Osteoblast (primary cell): ENCODE data around the gene SLC9A7. TPM values are rescaled to one million over a fixed set of nuclear protein-coding genes. Genes with fewer than 3 reads are reported as not detected.

Experiments used
- DNase-seq: peaks from one replicate; pipeline ENCODE4 v3.0.0; 2011; ENCODE audit warnings: low spot score, mixed read lengths; ENCODE audit not compliant: insufficient read length; ENCODE audit errors: missing footprints
- H2AFZ ChIP-seq: 2 replicates; pipeline ENCODE4 v1.6.0; 2011; ENCODE audit warnings: mild to moderate bottlenecking, low read length
- H3K27ac ChIP-seq: 2 replicates; pipeline ENCODE4 v1.5.1; 2011; ENCODE audit warnings: mild to moderate bottlenecking, low read depth, low read length, moderate library complexity
- H3K27me3 ChIP-seq: 2 replicates; pipeline ENCODE4 v1.6.0; 2012; ENCODE audit warnings: mild to moderate bottlenecking, control low read depth, inconsistent platforms, low read length, moderate library complexity; ENCODE audit not compliant: insufficient read depth
- H3K36me3 ChIP-seq: 2 replicates; pipeline ENCODE4 v1.5.1; 2011; ENCODE audit warnings: mild to moderate bottlenecking, low read length, control low read depth, moderate library complexity; ENCODE audit not compliant: insufficient read depth
- H3K4me1 ChIP-seq: 2 replicates; pipeline ENCODE4 v1.5.1; 2011; ENCODE audit warnings: mild to moderate bottlenecking, low read length, control low read depth, moderate library complexity; ENCODE audit not compliant: insufficient read depth
- H3K4me2 ChIP-seq: 2 replicates; pipeline ENCODE4 v1.6.0; 2011; ENCODE audit warnings: mild to moderate bottlenecking, low read length; ENCODE audit not compliant: insufficient read depth
- H3K4me3 ChIP-seq: fragments of 200-600 bp; sonication (generic); 3 replicates; pipeline ENCODE4 v1.5.1; 2012; ENCODE audit warnings: mild to moderate bottlenecking, low read length, inconsistent platforms; ENCODE audit not compliant: insufficient read depth
- H3K79me2 ChIP-seq: 2 replicates; pipeline ENCODE4 v1.6.0; 2012; ENCODE audit warnings: mild to moderate bottlenecking, low read length, control low read depth, inconsistent platforms; ENCODE audit not compliant: insufficient read depth
- H3K9me3 ChIP-seq: 2 replicates; pipeline ENCODE4 v1.5.1; 2011; ENCODE audit warnings: low read depth, low read length, control low read depth
- H4K20me1 ChIP-seq: 2 replicates; pipeline ENCODE4 v1.6.0; 2012; ENCODE audit warnings: mild to moderate bottlenecking, low read length, control low read depth; ENCODE audit not compliant: insufficient read depth
- CTCF ChIP-seq: IDR thresholded peaks from 2 replicates; pipeline ENCODE4 v1.5.1; 2011; ENCODE audit warnings: mild to moderate bottlenecking, low read depth, low read length, moderate library complexity; ENCODE audit errors: extremely low read depth
- total RNA-seq: library from RNA; depleted of rRNA; stranded (reverse); fragments of >200 nt; gene quantifications from 2 replicates; pipeline ENCODE4 v1.2.3, GENCODE V29; 2012

SLC9A7 gene
- total RNA-seq, 1 donor: 42.0 TPM

- Histone ChIP-seq H3K27me3 (peaks cover 5% of the 10 kb centered on the region), H3K79me2 (no peaks in the 10 kb centered on the region), H3K9me3 (no peaks in the 10 kb centered on the region), H3K4me2 (no peak overlapping the region), H3K27ac (no peak overlapping the region), H3K36me3 (no peaks in the 10 kb centered on the region), H3K4me1 (peaks cover 7% of the 10 kb centered on the region), H4K20me1 (no peaks in the 10 kb centered on the region), H2AFZ (no peak overlapping the region), H3K4me3 (no peak overlapping the region)
- TF ChIP-seq CTCF: no peak
- DNase-seq: no peak
Measured at GRCh38 chrX:46782034-46782433, 23.1 kb upstream of the SLC9A7 start.

GRCh38 chrX:46777971-46778810 is 19.3 kb upstream of the SLC9A7 start:
- DNase-seq: no peak
- Histone ChIP-seq H2AFZ (peak overlapping the region; percentile 11), H3K4me3 (peak overlapping the region; percentile 39), H3K36me3 (no peaks in the 10 kb centered on the region), H4K20me1 (no peaks in the 10 kb centered on the region), H3K4me1 (peaks cover 7% of the 10 kb centered on the region), H3K27ac (peak overlapping the region; percentile 52), H3K9me3 (no peaks in the 10 kb centered on the region), H3K4me2 (peak overlapping the region; percentile 54), H3K27me3 (no peaks in the 10 kb centered on the region), H3K79me2 (no peaks in the 10 kb centered on the region)
- no peak for TF ChIP-seq CTCF

GRCh38 chrX:46770817-46771163 is 11.9 kb upstream of the SLC9A7 start:
- no peaks in the 10 kb centered on the region for H3K27me3 ChIP-seq
- H3K4me3 ChIP-seq: peak overlapping the region; percentile 25
- peaks cover 18% of the 10 kb centered on the region for H3K4me1 ChIP-seq
- DNase-seq: peak; percentile 73
- no peak overlapping the region for H2AFZ ChIP-seq
- H3K79me2 ChIP-seq: no peaks in the 10 kb centered on the region
- H4K20me1 ChIP-seq: no peaks in the 10 kb centered on the region
- peak overlapping the region; percentile 71 for H3K4me2 ChIP-seq
- H3K9me3 ChIP-seq: no peaks in the 10 kb centered on the region
- no peaks in the 10 kb centered on the region for H3K36me3 ChIP-seq
- no peak for TF ChIP-seq CTCF
- H3K27ac ChIP-seq: peak overlapping the region; percentile 81

- peak overlapping the region; percentile 25 for H3K4me3 ChIP-seq
- TF ChIP-seq CTCF: no peak
- H3K4me2 ChIP-seq: peak overlapping the region; percentile 71
- H3K9me3 ChIP-seq: no peaks in the 10 kb centered on the region
- H3K4me1 ChIP-seq: peaks cover 18% of the 10 kb centered on the region
- H2AFZ ChIP-seq: no peak overlapping the region
- H4K20me1 ChIP-seq: no peaks in the 10 kb centered on the region
- no peak for DNase-seq
- H3K79me2 ChIP-seq: no peaks in the 10 kb centered on the region
- H3K27me3 ChIP-seq: no peaks in the 10 kb centered on the region
- H3K36me3 ChIP-seq: no peaks in the 10 kb centered on the region
- peak overlapping the region; percentile 81 for H3K27ac ChIP-seq
Measured at GRCh38 chrX:46770000-46770816, 11.3 kb upstream of the SLC9A7 start.
